Tibial nerve (tissue), 4 donors: ENCODE data around the gene SLC51B. TPM values are rescaled to one million over a fixed set of nuclear protein-coding genes. Genes with fewer than 3 reads are reported as not detected.
A peak's percentile ranks its signal among the peaks of the same experiment; 100 is the strongest.

ENCODE experiments used
- DNase-seq, 2 donors: peaks; one replicate each; pipeline ENCODE4 v3.0.0-alpha.2; 2019; ENCODE audit warnings: low spot score in 2 of 2
- H3K27ac ChIP-seq, 4 donors: fragments of 200-600 bp; sonication (generic) in 3 of 4; one replicate each; pipeline ENCODE4 v1.5.1; 2017 to 2019; ENCODE audit warnings: mild to moderate bottlenecking in 1 of 4
- H3K27me3 ChIP-seq, 2 donors: fragments of 200-600 bp; sonication (generic) in 1 of 2; one replicate each; pipeline versions ENCODE4 v1.5.1 to v1.6.0; 2017 to 2019
- H3K36me3 ChIP-seq, 3 donors: fragments of 200-600 bp; sonication (generic); one replicate each; pipeline ENCODE4 v1.5.1; 2018 to 2019
- H3K4me1 ChIP-seq, 4 donors: fragments of 200-600 bp; sonication (generic) in 3 of 4; one replicate each; pipeline ENCODE4 v1.5.1; 2017 to 2019
- H3K4me3 ChIP-seq, 4 donors: fragments of 200-600 bp; sonication (generic) in 3 of 4; one replicate each; pipeline ENCODE4 v1.5.1; 2017 to 2019; ENCODE audit warnings: mild to moderate bottlenecking in 1 of 4, moderate library complexity in 1 of 4
- H3K9me3 ChIP-seq, 4 donors: fragments of 200-600 bp; sonication (generic) in 3 of 4; one replicate each; pipeline ENCODE4 v1.5.1; 2017 to 2019
- CTCF ChIP-seq, 5 experiments: fragments of 200-600 bp in 3 of 5; fragments of 450-650 bp in 2 of 5; sonication (generic) in 3 of 5; IDR thresholded peaks; one replicate each; pipeline ENCODE4 v1.5.1; 2016 to 2019; ENCODE audit warnings: antibody characterized with exemption in 5 of 5, mild to moderate bottlenecking in 3 of 5, moderate library complexity in 2 of 5
- EP300 ChIP-seq, 2 donors: sonication (generic); formaldehyde crosslinking; IDR thresholded peaks; one replicate each; pipeline ENCODE4 v1.6.1; 2017; ENCODE audit warnings: antibody characterized with exemption in 2 of 2, mild to moderate bottlenecking in 1 of 2
- POLR2A ChIP-seq, 2 donors: fragments of 450-650 bp; IDR thresholded peaks; one replicate each; pipeline ENCODE4 v1.6.1; 2017; ENCODE audit warnings: antibody characterized with exemption in 2 of 2, mild to moderate bottlenecking in 2 of 2, moderate library complexity in 2 of 2
- WGBS, 2 donors: methylation state at CpG; one replicate each; pipeline ENCODE4 v1.1.5; 2018; 5-methylcytosine and 5-hydroxymethylcytosine counted together
- total RNA-seq, 4 donors: library from RNA; depleted of rRNA; stranded (reverse); fragments of >200 nt; gene quantifications; one replicate each; pipeline ENCODE4 v1.1.0, GENCODE V29; 2016

Gene SLC51B
- total RNA-seq, 4 donors from 2014 or later, result 2.7 TPM; not detected in 3

GRCh38 chr15:65085990-65086679, 40.9 kb downstream of the SLC51B start:
- H3K4me1 ChIP-seq, result peaks cover 0 to 78% (median 32%) of the 10 kb centered on the region in 4 donors

DNA sequence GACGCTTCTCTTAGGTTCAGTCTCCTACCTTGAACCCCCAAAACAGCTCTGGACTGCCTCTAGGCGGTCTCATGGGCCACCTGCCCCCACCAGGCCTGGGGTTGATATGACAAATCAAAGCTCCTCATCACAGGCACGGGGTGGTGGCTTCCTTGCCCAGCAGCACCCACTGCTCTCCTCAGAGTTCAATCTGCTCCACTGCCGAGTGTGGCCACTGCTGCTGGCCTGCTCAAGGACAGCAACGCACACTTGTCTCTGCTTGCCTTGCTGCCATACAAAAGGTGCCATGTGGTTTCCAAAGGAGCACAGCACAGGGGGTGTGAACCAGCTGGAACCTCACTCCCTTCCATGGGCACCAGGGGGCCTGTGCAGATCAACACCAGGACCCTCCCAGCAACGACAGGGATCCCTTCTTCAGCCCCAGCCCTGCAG, 41.5 kb downstream of the SLC51B start:
- Histone ChIP-seq H3K27me3 (no peaks in the 10 kb centered on the region), H3K9me3 (no peaks in the 10 kb centered on the region), H3K4me1 (peaks cover 0 to 73% (median 29%) of the 10 kb centered on the region in 4 donors), H3K36me3 (no peaks in the 10 kb centered on the region), H3K27ac (peak overlapping the region in 3 of 4 donors; percentile 73 to 77 (median 77)), H3K4me3 (no peak overlapping the region)
- DNase-seq, result no peak
- TF ChIP-seq EP300 (IDR thresholded peaks at IDR 0.05), result no peak
- no peak for TF ChIP-seq POLR2A (IDR thresholded peaks at IDR 0.05)
- TF ChIP-seq CTCF (IDR thresholded peaks at IDR 0.05), result no peak
- 69 to 77% methylated on average over 6 of the region's 6 CpGs for WGBS, 2 donors

More at GRCh38 chr15:65085990-65086679, 40.9 kb downstream of the SLC51B start:
- no peaks in the 10 kb centered on the region for H3K36me3 ChIP-seq
- H3K4me3 ChIP-seq, result no peak overlapping the region
- H3K9me3 ChIP-seq, result no peaks in the 10 kb centered on the region
- H3K27me3 ChIP-seq, result no peaks in the 10 kb centered on the region
- 72 to 81% methylated on average over 6 of the region's 6 CpGs for WGBS, 2 donors
- no peak for DNase-seq
- peak overlapping the region in 2 of 4 donors; percentile 37 to 77 for H3K27ac ChIP-seq
- TF ChIP-seq EP300 (IDR thresholded peaks at IDR 0.05) (no peak), CTCF (IDR thresholded peaks at IDR 0.05) (peak in 1 of 5 experiments; percentile 10)

DNA sequence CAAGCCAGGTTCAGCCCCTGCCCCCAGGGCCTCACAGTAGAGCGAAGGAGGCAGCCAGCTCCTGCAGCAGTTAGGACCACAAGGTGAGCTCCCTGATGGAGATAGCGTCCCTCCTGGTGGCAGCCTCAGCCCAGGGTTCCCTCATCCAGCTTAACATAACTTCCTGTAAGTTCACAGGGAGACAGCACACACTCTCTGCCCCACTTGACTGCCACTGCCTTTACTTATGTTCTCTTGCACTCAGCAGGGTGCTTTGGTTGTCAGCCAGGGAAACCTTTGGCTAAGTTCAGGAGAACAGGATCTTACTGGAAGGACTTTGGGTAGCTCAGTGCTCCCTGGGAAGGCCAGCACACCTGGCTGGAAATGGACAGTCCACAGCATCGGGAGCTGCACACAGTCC, 42.2 kb downstream of the SLC51B start:
- TF ChIP-seq POLR2A (IDR thresholded peaks at IDR 0.05) (no peak), CTCF (IDR thresholded peaks at IDR 0.05) (no peak), EP300 (IDR thresholded peaks at IDR 0.05) (no peak)
- Histone ChIP-seq H3K27me3 (no peaks in the 10 kb centered on the region), H3K4me1 (peaks cover 0 to 69% (median 22%) of the 10 kb centered on the region in 4 donors), H3K9me3 (no peaks in the 10 kb centered on the region), H3K27ac (peak overlapping the region in 3 of 4 donors; percentile 73 to 77 (median 77)), H3K36me3 (no peaks in the 10 kb centered on the region), H3K4me3 (no peak overlapping the region)
- DNase-seq, result no peak
- 80 to 85% methylated on average over 3 of the region's 3 CpGs for WGBS, 2 donors

- peak; percentile 33 to 42 for DNase-seq
- 64 to 71% methylated on average over 13 of the region's 13 CpGs for WGBS, 2 donors
- TF ChIP-seq EP300 (IDR thresholded peaks at IDR 0.05) (no peak), CTCF (IDR thresholded peaks at IDR 0.05) (no peak), POLR2A (IDR thresholded peaks at IDR 0.05) (no peak)
- no peaks in the 10 kb centered on the region for H3K9me3 ChIP-seq
- no peaks in the 10 kb centered on the region for H3K27me3 ChIP-seq
- H3K4me1 ChIP-seq, result peaks cover 0 to 66% (median 16%) of the 10 kb centered on the region in 4 donors
- peak overlapping the region; percentile 54 to 77 (median 75) for H3K27ac ChIP-seq
- no peak overlapping the region for H3K4me3 ChIP-seq
- peaks cover 0 to 3% (median 0%) of the 10 kb centered on the region in 3 donors for H3K36me3 ChIP-seq
Measured at GRCh38 chr15:65087873-65088642, 42.9 kb downstream of the SLC51B start.

DNA sequence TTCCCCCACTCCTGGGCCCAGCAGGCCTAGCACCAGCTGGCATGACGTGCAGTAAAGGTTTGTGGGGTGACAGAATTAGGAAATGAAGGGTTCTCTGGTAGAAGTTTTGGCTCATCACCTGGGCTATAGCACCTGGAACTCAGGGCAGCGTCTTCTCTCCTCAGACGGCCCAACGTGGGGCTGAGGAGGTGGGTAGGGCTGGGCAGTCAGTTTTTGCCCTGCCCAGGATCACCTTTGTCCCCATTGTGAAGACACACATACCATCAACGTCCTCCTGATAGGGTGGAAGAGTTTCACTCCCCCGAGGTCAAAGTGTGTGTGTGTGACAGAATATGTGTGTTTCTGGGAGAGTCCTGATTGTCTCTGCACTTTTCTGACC, 43.4 kb downstream of the SLC51B start:
- H3K27ac ChIP-seq, result peak overlapping the region; percentile 54 to 77 (median 75)
- peaks cover 0 to 60% (median 14%) of the 10 kb centered on the region in 4 donors for H3K4me1 ChIP-seq
- peaks cover 0 to 9% (median 0%) of the 10 kb centered on the region in 3 donors for H3K36me3 ChIP-seq
- no peak for DNase-seq
- no peak for TF ChIP-seq POLR2A (IDR thresholded peaks at IDR 0.05)
- TF ChIP-seq CTCF (IDR thresholded peaks at IDR 0.05), result no peak
- no peak for TF ChIP-seq EP300 (IDR thresholded peaks at IDR 0.05)
- WGBS, 2 donors, result 72 to 74% methylated on average over 6 of the region's 6 CpGs
- H3K9me3 ChIP-seq, result no peaks in the 10 kb centered on the region
- H3K27me3 ChIP-seq, result no peaks in the 10 kb centered on the region
- no peak overlapping the region for H3K4me3 ChIP-seq
